K562 (cell line): ENCODE results near the gene CECR2. TPM values are rescaled to one million over a fixed set of nuclear protein-coding genes. Genes with fewer than 3 reads are reported as not detected.

Experiments used
- ATAC-seq: fragments of 200-7000 bp; cut with Tn5 transposase; 3 replicates; pipeline ENCODE4 v1.9.1; 2020; ENCODE audit warnings: moderate library complexity
- BruUV-seq: library from RNA; stranded (reverse); fragments of 400-500 nt; replicated peaks from 2 replicates; lab custom pipeline; 2021; lab: Mats Ljungman, UMichigan
- CTCF ChIA-PET: fragments of 300-600 bp; formaldehyde crosslinking; extraction: SDS; loops from one replicate; lab custom pipeline; 2021; ENCODE audit warnings: low intra/inter-chr PET ratio; lab: Yijun Ruan, JAX
- POLR2A ChIA-PET: fragments of 300-600, 350-650 bp; sonication (Branson Sonifier 250); formaldehyde crosslinking; extraction: SDS; loops from one replicate; lab custom pipeline; 2021; ENCODE audit warnings: antibody characterized with exemption, inconsistent platforms; lab: Yijun Ruan, JAX
- DNase-seq, 4 experiments: peaks; one replicate each; pipeline versions ENCODE4 v3.0.0 to v3.0.0-alpha.2; 2011 to 2018; ENCODE audit warnings: low spot score in 3 of 4, mixed read lengths in 3 of 4; ENCODE audit errors: extremely low read depth in 1 of 4
- FAIRE-seq: peaks from 2 replicates; lab custom pipeline; 2011; peaks lifted over from hg19 to GRCh38; lab: Jason Lieb, UNC
- H2AFZ ChIP-seq: 2 replicates; pipeline ENCODE4 v1.6.0; 2011; ENCODE audit warnings: low read depth, low read length, control low read depth, inconsistent platforms
- H3K27ac ChIP-seq: fragments of 200-600 bp; 3 replicates; pipeline ENCODE4 v1.8.0; 2011; ENCODE audit warnings: low read depth, mild to moderate bottlenecking, control low read depth, inconsistent platforms, low read length, moderate library complexity, mixed read lengths; ENCODE audit errors: extremely low read depth
- H3K27me3 ChIP-seq, 2 experiments: fragments of 300-600 bp in 1 of 2; 2 replicates in 1 of 2; 3 replicates in 1 of 2; pipeline versions ENCODE4 v1.6.0 to v1.8.0; 2011; ENCODE audit warnings: inconsistent platforms in 2 of 2, low read length in 2 of 2, mild to moderate bottlenecking in 1 of 2, mixed read lengths in 1 of 2, moderate library complexity in 1 of 2; ENCODE audit not compliant: control insufficient read depth in 2 of 2, insufficient read depth in 2 of 2
- H3K36me3 ChIP-seq: fragments of 300-600 bp; 3 replicates; pipeline ENCODE4 v1.8.0; 2011; ENCODE audit warnings: mild to moderate bottlenecking, low read length, inconsistent platforms; ENCODE audit not compliant: control insufficient read depth, insufficient read depth
- H3K4me1 ChIP-seq, 2 experiments: fragments of 200-600 bp in 1 of 2; replicated peaks in 1 of 2; 2 replicates in 1 of 2; 3 replicates in 1 of 2; pipeline versions ENCODE4 v1.5.1 to v1.8.0; 2011; ENCODE audit warnings: inconsistent platforms in 2 of 2, low read length in 2 of 2, mild to moderate bottlenecking in 1 of 2, mixed read lengths in 1 of 2, moderate library complexity in 1 of 2; ENCODE audit not compliant: control insufficient read depth in 2 of 2, insufficient read depth in 2 of 2
- H3K4me2 ChIP-seq: 2 replicates; pipeline ENCODE4 v1.6.1; 2011; ENCODE audit warnings: low read length, control low read depth, inconsistent platforms, mixed read lengths; ENCODE audit not compliant: insufficient read depth
- H3K4me3 ChIP-seq: fragments of 200-600 bp; sonication (generic), shearing (Covaris generic); 2 replicates; pipeline ENCODE4 v1.5.1; 2016; ENCODE audit warnings: control low read depth, inconsistent platforms
- H3K79me2 ChIP-seq: fragments of 200-600 bp; 3 replicates; pipeline ENCODE4 v1.8.0; 2011; ENCODE audit warnings: low read length, inconsistent platforms; ENCODE audit not compliant: control insufficient read depth, insufficient read depth
- H3K9ac ChIP-seq, 2 experiments: 2 replicates each; pipeline versions ENCODE4 v1.6.0 to v1.6.1; 2011; ENCODE audit warnings: low read depth in 2 of 2, low read length in 2 of 2, control low read depth in 1 of 2, inconsistent platforms in 1 of 2, mild to moderate bottlenecking in 1 of 2, mixed read lengths in 1 of 2; ENCODE audit not compliant: insufficient read depth in 1 of 2
- H3K9me1 ChIP-seq: one replicate; pipeline ENCODE4 v1.6.0; 2011; ENCODE audit warnings: inconsistent platforms, mild to moderate bottlenecking, low read length, moderate library complexity; ENCODE audit not compliant: control insufficient read depth, insufficient read depth
- H3K9me3 ChIP-seq: replicated peaks from 2 replicates; pipeline ENCODE4 v1.5.1; 2011; ENCODE audit warnings: low read depth, low read length, inconsistent platforms; ENCODE audit not compliant: control insufficient read depth, insufficient read depth
- H4K20me1 ChIP-seq: replicated peaks from 2 replicates; pipeline ENCODE4 v1.6.1; 2011; ENCODE audit warnings: low read length, inconsistent platforms, mixed read lengths; ENCODE audit not compliant: control insufficient read depth, insufficient read depth
- CHCHD3 ChIP-seq: fragments of 250-450 bp; sonication (Bioruptor Pico); IDR thresholded peaks from 2 replicates; pipeline ENCODE4 v2.1.2; 2022; ENCODE audit warnings: mild to moderate bottlenecking
- CREB1 ChIP-seq, 2 experiments: sonication (generic) in 1 of 2; formaldehyde crosslinking in 1 of 2; IDR thresholded peaks; 2 replicates each; pipeline versions ENCODE4 v1.6.1 to v1.8.0; 2012 to 2022; ENCODE audit warnings: inconsistent platforms in 1 of 2, mild to moderate bottlenecking in 1 of 2, missing genetic modification reagents in 1 of 2, moderate library complexity in 1 of 2
- HDAC8 ChIP-seq: fragments of 450-650 bp; IDR thresholded peaks from 2 replicates; pipeline ENCODE4 v1.6.1; 2016; ENCODE audit warnings: mild to moderate bottlenecking, missing genetic modification characterization, moderate library complexity, missing compliant biosample characterization
- SMARCA5 ChIP-seq: fragments of 450-650 bp; IDR thresholded peaks from 2 replicates; pipeline ENCODE4 v1.6.1; 2016
- SRF ChIP-seq, 2 experiments: fragments of 250-450, 450-650 bp in 1 of 2; sonication (Bioruptor Pico) in 1 of 2; sonication (generic) in 1 of 2; formaldehyde crosslinking; IDR thresholded peaks; 2 replicates each; pipeline versions ENCODE4 v1.5.0 to v1.5.1; 2020 to 2022; ENCODE audit warnings: mild to moderate bottlenecking in 1 of 2, missing genetic modification reagents in 1 of 2
- ZNF444 ChIP-seq: fragments of 250-450 bp; sonication (Bioruptor Pico); IDR thresholded peaks from 2 replicates; pipeline ENCODE4 v1.4.0; 2020; ENCODE audit warnings: mild to moderate bottlenecking, moderate library complexity
- WGBS: fragments of 100-300 bp; shearing (Covaris generic); methylation state at CpG from one replicate; pipeline ENCODE4 v1.1.6; 2016; ENCODE audit warnings: low coverage, mixed read lengths; ENCODE audit not compliant: insufficient coverage; ENCODE audit errors: missing lambda C conversion rate; 5-methylcytosine and 5-hydroxymethylcytosine counted together
- in situ Hi-C: fragments of 300-500 bp; cut with MboI; formaldehyde crosslinking; loops from 4 replicates; pipeline ENCODE4 v1.15.0; 2018; ENCODE audit warnings: inconsistent platforms, mixed read lengths
- intact Hi-C: fragments of 100-400 bp; cut with micrococcal nuclease; formaldehyde crosslinking; loops from 2 replicates; pipeline ENCODE4 v1.14.2; 2022
- polyA plus RNA-seq, 8 experiments: library from polyadenylated mRNA; depleted of rRNA in 4 of 8; stranded (reverse) in 5 of 8; unstranded in 3 of 8; fragments of >200 nt; fragmentation: Nextera tagmentation in 2 of 8; fragmentation: Illumina TruSeq in 1 of 8; extraction: Ambion mirVana in 2 of 8; extraction: Trizol in 1 of 8; gene quantifications; 2 replicates each; pipeline versions ENCODE4 v1.2.1 to v1.2.3, GENCODE V29; 2011 to 2014; ENCODE audit warnings: inconsistent platforms in 1 of 8, missing spikeins in 1 of 8
- total RNA-seq, 7 experiments: library from RNA; depleted of rRNA in 6 of 7; stranded (reverse); fragments of >200 nt in 6 of 7; fragmentation: Illumina TruSeq in 2 of 7; extraction: Trizol in 2 of 7; gene quantifications; 2 replicates each; pipeline versions ENCODE4 v1.2.1 to v1.2.3, GENCODE V29; 2011 to 2021; ENCODE audit warnings: low replicate concordance in 1 of 7
- TF ChIP-seq, protein P1 (sequence below): sonication (generic); formaldehyde crosslinking; IDR thresholded peaks from 2 replicates; pipeline ENCODE4 v1.4.0; 2020; ENCODE audit warnings: mild to moderate bottlenecking, missing genetic modification reagents
- TF ChIP-seq, protein P2 (sequence below): fragments of 250-450 bp; sonication (Bioruptor Pico); IDR thresholded peaks from 2 replicates; pipeline ENCODE4 v1.6.1; 2021; ENCODE audit warnings: mild to moderate bottlenecking
- TF ChIP-seq, protein P3 (sequence below): fragments of 250-450 bp; sonication (Bioruptor Pico); IDR thresholded peaks from 2 replicates; pipeline ENCODE4 v1.5.0; 2021
- TF ChIP-seq, protein P4 (sequence below), 2 experiments: fragments of 450-650 bp in 1 of 2; IDR thresholded peaks; 2 replicates each; pipeline ENCODE4 v1.6.1; 2011 to 2017; ENCODE audit warnings: low read depth in 2 of 2, antibody characterized with exemption in 1 of 2, borderline replicate concordance in 1 of 2, low read length in 1 of 2, mild to moderate bottlenecking in 1 of 2, mixed read lengths in 1 of 2; ENCODE audit not compliant: control insufficient read depth in 1 of 2

Gene CECR2
- total and polyA plus RNA-seq, 9 of the 15 experiments (the other 6 are each of a cell fraction or from before 2014, with no cell fraction given): 0.01 to 1.00 (median 0.27) TPM

DNA sequence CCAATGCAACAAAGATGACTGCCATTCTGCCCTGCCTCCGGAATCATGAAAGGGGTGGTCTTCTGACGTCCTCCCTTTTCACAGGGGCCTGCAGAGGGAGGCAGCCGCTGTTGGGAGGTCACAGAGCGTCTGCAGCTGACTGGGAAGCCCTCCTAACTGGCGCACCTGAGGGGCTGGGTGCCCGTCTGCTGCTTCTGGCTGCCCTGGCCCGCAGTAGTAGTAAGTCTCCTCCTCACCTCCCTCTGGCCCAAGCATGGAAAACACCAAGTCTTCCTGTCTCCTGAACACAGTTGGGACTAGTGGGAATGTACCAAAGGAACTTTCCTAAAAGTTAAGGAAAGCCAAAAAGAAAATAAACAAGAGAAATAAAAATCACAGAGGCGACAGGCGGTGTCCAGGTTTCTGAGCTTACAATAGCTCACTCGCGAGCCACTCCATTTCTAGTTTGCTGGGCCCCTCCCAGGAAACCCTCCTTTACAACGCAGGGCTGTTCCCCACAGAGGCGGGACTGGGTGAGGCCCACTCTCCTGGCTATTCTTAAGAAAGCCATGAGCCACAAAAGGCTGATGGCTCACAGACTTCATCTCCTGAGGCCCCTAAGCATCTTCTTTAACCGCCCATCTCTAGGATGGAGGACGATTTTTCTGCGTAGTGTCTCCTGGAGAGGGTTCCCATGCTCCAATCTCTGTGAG lies 37.0 kb upstream of the CECR2 start (continued):
- TF ChIP-seq, protein P1, sequence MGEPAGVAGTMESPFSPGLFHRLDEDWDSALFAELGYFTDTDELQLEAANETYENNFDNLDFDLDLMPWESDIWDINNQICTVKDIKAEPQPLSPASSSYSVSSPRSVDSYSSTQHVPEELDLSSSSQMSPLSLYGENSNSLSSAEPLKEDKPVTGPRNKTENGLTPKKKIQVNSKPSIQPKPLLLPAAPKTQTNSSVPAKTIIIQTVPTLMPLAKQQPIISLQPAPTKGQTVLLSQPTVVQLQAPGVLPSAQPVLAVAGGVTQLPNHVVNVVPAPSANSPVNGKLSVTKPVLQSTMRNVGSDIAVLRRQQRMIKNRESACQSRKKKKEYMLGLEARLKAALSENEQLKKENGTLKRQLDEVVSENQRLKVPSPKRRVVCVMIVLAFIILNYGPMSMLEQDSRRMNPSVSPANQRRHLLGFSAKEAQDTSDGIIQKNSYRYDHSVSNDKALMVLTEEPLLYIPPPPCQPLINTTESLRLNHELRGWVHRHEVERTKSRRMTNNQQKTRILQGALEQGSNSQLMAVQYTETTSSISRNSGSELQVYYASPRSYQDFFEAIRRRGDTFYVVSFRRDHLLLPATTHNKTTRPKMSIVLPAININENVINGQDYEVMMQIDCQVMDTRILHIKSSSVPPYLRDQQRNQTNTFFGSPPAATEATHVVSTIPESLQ (CRISPR knock-in tag): no peak

DNA sequence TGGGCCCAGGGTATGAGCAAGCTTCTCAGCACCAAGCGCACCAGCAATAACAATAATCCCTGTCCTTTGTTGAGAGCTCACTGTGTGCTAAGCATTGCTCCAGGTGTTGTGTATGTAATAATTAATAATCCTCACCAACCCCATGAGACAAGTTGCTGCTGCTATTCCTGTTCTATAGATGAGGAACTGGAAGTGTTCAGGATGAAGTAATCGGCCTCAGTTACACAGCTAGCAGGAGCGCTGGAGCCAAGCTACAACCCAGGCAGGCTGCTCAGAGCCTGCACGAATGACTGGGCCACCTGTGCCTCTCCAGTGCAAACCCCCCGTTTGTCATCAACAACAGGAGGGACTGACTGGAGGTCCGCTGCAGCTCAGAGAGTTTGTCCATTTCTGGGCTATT lies 35.2 kb upstream of the CECR2 start:
- no peak overlapping the region for H2AFZ ChIP-seq
- intact Hi-C loops: no loop called here
- no peaks in the 10 kb centered on the region for H3K4me1 ChIP-seq
- no peaks in the 10 kb centered on the region; the same call in 1 of the 2 replicates for H4K20me1 ChIP-seq
- 2% methylated on average over 6 of the region's 6 CpGs for WGBS
- CTCF ChIA-PET: no interaction called here
- H3K27me3 ChIP-seq: peaks cover 17 to 39% of the 10 kb centered on the region in 2 experiments
- ATAC-seq: no peak
- H3K79me2 ChIP-seq: no peaks in the 10 kb centered on the region
- DNase-seq: peak in 1 of 4 experiments; percentile 5
- in situ Hi-C loops: no loop called here
- H3K27ac ChIP-seq: no peak overlapping the region
- no peaks in the 10 kb centered on the region for H3K9me3 ChIP-seq
- POLR2A ChIA-PET: interaction anchor here (1.2 to 1.5 kb wide), 2 partner anchors 8 to 9 kb away, joined by 3 read pairs; no protein-coding TSS in a partner anchor
- no peaks in the 10 kb centered on the region for H3K36me3 ChIP-seq
- peaks cover 4% of the 10 kb centered on the region for H3K9me1 ChIP-seq
- no peak overlapping the region for H3K4me2 ChIP-seq
- H3K9ac ChIP-seq: no peak overlapping the region
- BruUV-seq: no TSS peak
- FAIRE-seq: no peak
- H3K4me3 ChIP-seq: no peak overlapping the region
- TF ChIP-seq SMARCA5 (no peak), CHCHD3 (CRISPR knock-in tag) (no peak), HDAC8 (no peak), ZNF444 (CRISPR knock-in tag) (no peak), CREB1 (IDR thresholded peaks at IDR 0.05) (no peak), CREB1 (CRISPR knock-in tag; IDR thresholded peaks at IDR 0.05) (no peak), SRF (CRISPR knock-in tag; IDR thresholded peaks at IDR 0.05) (no peak)
- TF ChIP-seq, protein P2, sequence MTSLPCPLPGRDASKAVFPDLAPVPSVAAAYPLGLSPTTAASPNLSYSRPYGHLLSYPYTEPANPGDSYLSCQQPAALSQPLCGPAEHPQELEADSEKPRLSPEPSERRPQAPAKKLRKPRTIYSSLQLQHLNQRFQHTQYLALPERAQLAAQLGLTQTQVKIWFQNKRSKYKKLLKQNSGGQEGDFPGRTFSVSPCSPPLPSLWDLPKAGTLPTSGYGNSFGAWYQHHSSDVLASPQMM (CRISPR knock-in tag): no peak
- TF ChIP-seq, protein P3, sequence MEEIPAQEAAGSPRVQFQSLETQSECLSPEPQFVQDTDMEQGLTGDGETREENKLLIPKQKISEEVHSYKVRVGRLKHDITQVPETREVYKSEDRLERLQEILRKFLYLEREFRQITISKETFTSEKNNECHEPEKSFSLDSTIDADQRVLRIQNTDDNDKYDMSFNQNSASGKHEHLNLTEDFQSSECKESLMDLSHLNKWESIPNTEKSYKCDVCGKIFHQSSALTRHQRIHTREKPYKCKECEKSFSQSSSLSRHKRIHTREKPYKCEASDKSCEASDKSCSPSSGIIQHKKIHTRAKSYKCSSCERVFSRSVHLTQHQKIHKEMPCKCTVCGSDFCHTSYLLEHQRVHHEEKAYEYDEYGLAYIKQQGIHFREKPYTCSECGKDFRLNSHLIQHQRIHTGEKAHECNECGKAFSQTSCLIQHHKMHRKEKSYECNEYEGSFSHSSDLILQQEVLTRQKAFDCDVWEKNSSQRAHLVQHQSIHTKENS: no peak
- TF ChIP-seq, protein P4, sequence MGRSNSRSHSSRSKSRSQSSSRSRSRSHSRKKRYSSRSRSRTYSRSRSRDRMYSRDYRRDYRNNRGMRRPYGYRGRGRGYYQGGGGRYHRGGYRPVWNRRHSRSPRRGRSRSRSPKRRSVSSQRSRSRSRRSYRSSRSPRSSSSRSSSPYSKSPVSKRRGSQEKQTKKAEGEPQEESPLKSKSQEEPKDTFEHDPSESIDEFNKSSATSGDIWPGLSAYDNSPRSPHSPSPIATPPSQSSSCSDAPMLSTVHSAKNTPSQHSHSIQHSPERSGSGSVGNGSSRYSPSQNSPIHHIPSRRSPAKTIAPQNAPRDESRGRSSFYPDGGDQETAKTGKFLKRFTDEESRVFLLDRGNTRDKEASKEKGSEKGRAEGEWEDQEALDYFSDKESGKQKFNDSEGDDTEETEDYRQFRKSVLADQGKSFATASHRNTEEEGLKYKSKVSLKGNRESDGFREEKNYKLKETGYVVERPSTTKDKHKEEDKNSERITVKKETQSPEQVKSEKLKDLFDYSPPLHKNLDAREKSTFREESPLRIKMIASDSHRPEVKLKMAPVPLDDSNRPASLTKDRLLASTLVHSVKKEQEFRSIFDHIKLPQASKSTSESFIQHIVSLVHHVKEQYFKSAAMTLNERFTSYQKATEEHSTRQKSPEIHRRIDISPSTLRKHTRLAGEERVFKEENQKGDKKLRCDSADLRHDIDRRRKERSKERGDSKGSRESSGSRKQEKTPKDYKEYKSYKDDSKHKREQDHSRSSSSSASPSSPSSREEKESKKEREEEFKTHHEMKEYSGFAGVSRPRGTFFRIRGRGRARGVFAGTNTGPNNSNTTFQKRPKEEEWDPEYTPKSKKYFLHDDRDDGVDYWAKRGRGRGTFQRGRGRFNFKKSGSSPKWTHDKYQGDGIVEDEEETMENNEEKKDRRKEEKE (IDR thresholded peaks at IDR 0.05; ENCODE audit: borderline replicate concordance in 1 of 2, control insufficient read depth in 1 of 2, low read depth in 2 of 2, low read length in 1 of 2): no peak
